H1 (cell line): ENCODE measurements around the gene COL5A2. TPM values are rescaled to one million over a fixed set of nuclear protein-coding genes. Genes with fewer than 3 reads are reported as not detected.
A peak's percentile ranks its signal among the peaks of the same experiment; 100 is the strongest.

Source experiments
- CTCF ChIA-PET: fragments of 300-600 bp; sonication (Branson Sonifier 250); formaldehyde crosslinking; loops from one replicate; lab custom pipeline; 2021; ENCODE audit not compliant: partially characterized antibody; lab: Charles Lee
- POLR2A ChIA-PET: fragments of 300-600 bp; sonication (Branson Sonifier 250); formaldehyde crosslinking; loops from one replicate; lab custom pipeline; 2021; ENCODE audit warnings: inconsistent platforms; ENCODE audit not compliant: partially characterized antibody; lab: Charles Lee
- DNase-seq, 2 experiments: peaks; one replicate each; pipeline versions ENCODE4 v3.0.0 to v3.0.0-alpha.2; 2010 to 2022; ENCODE audit warnings: low spot score in 2 of 2, low read depth in 1 of 2, mixed read lengths in 1 of 2
- FAIRE-seq: peaks from 2 replicates; lab custom pipeline; 2011; peaks lifted over from hg19 to GRCh38; lab: Jason Lieb, UNC
- H2AFZ ChIP-seq: 2 replicates; pipeline ENCODE4 v1.8.1; 2012; ENCODE audit warnings: low read length, inconsistent platforms
- H2AK5ac ChIP-seq: 2 replicates; pipeline ENCODE4 v1.6.1; 2013; ENCODE audit warnings: low read depth, low read length
- H2BK120ac ChIP-seq: replicated peaks from 2 replicates; pipeline ENCODE3; 2013; ENCODE audit warnings: low read depth, low read length, inconsistent platforms
- H2BK12ac ChIP-seq: 2 replicates; pipeline ENCODE4 v1.6.1; 2013; ENCODE audit warnings: low read depth, low read length
- H2BK15ac ChIP-seq: 2 replicates; pipeline ENCODE4 v1.6.1; 2013; ENCODE audit warnings: low read length
- H2BK20ac ChIP-seq: 2 replicates; pipeline ENCODE4 v1.6.1; 2013; ENCODE audit warnings: low read length
- H2BK5ac ChIP-seq: 2 replicates; pipeline ENCODE4 v1.6.1; 2013; ENCODE audit warnings: low read depth, low read length
- H3K14ac ChIP-seq: 2 replicates; pipeline ENCODE4 v1.6.1; 2013; ENCODE audit warnings: inconsistent platforms; ENCODE audit not compliant: insufficient read length
- H3K18ac ChIP-seq: 2 replicates; pipeline ENCODE4 v1.6.1; 2013; ENCODE audit warnings: low read length; ENCODE audit errors: extremely low read depth
- H3K23ac ChIP-seq: 2 replicates; pipeline ENCODE4 v1.6.1; 2013; ENCODE audit warnings: inconsistent platforms; ENCODE audit not compliant: insufficient read length
- H3K23me2 ChIP-seq: 2 replicates; pipeline ENCODE4 v1.6.1; 2013; ENCODE audit warnings: low read depth, low read length
- H3K27ac ChIP-seq: 2 replicates; pipeline ENCODE4 v1.6.1; 2011; ENCODE audit warnings: low read depth, low read length, inconsistent platforms
- H3K27me3 ChIP-seq, 4 experiments: replicated peaks in 1 of 4; 1 replicate in 1 of 4; 2 replicates in 3 of 4; pipeline versions ENCODE4 v1.6.1 to v1.8.1; 2011 to 2013; ENCODE audit warnings: low read length in 3 of 4, mild to moderate bottlenecking in 3 of 4, inconsistent platforms in 2 of 4, mixed read lengths in 2 of 4, moderate library complexity in 1 of 4; ENCODE audit not compliant: control insufficient read depth in 3 of 4, insufficient read depth in 3 of 4; ENCODE audit errors: extremely low read depth in 1 of 4
- H3K36me3 ChIP-seq, 4 experiments: 2 replicates each; pipeline versions ENCODE4 v1.6.1 to v1.8.1; 2011 to 2013; ENCODE audit warnings: mild to moderate bottlenecking in 4 of 4, low read length in 3 of 4, moderate library complexity in 2 of 4, control low read depth in 1 of 4, inconsistent platforms in 1 of 4; ENCODE audit not compliant: insufficient read depth in 4 of 4, control insufficient read depth in 2 of 4
- H3K4ac ChIP-seq: replicated peaks from 2 replicates; pipeline ENCODE3; 2013; ENCODE audit warnings: low read length, low read depth, mixed read lengths, inconsistent platforms; ENCODE audit not compliant: insufficient read length
- H3K4me1 ChIP-seq, 4 experiments: replicated peaks in 1 of 4; 1 replicate in 1 of 4; 2 replicates in 3 of 4; pipeline versions ENCODE4 v1.6.1 to v1.8.1; 2011 to 2013; ENCODE audit warnings: low read length in 3 of 4, inconsistent platforms in 2 of 4, mixed read lengths in 1 of 4; ENCODE audit not compliant: insufficient read depth in 4 of 4, control insufficient read depth in 3 of 4
- H3K4me2 ChIP-seq, 2 experiments: 2 replicates each; pipeline versions ENCODE4 v1.6.1 to v1.8.1; 2011 to 2013; ENCODE audit warnings: low read depth in 2 of 2, low read length in 2 of 2, control low read depth in 1 of 2, inconsistent platforms in 1 of 2, mild to moderate bottlenecking in 1 of 2; ENCODE audit not compliant: insufficient read depth in 1 of 2
- H3K4me3 ChIP-seq, 4 experiments: fragments of 200-600, 300-600 bp in 1 of 4; sonication (generic), shearing (Covaris generic), sonication (Bioruptor Twin) in 1 of 4; 2 replicates each; pipeline versions ENCODE4 v1.5.1 to v1.8.1; 2011 to 2016; ENCODE audit warnings: low read length in 4 of 4, low read depth in 3 of 4, control low read depth in 2 of 4, inconsistent platforms in 2 of 4, mild to moderate bottlenecking in 2 of 4, mixed read lengths in 1 of 4, moderate library complexity in 1 of 4; ENCODE audit not compliant: insufficient read depth in 2 of 4; ENCODE audit errors: extremely low read depth in 1 of 4
- H3K56ac ChIP-seq: replicated peaks from 2 replicates; pipeline ENCODE3; 2013; ENCODE audit warnings: low read depth, mild to moderate bottlenecking, mixed read lengths, low read length, inconsistent platforms; ENCODE audit not compliant: insufficient read length
- H3K79me1 ChIP-seq: 2 replicates; pipeline ENCODE4 v1.6.1; 2013; ENCODE audit warnings: low read depth, low read length, control low read depth
- H3K79me2 ChIP-seq, 2 experiments: 2 replicates each; pipeline versions ENCODE4 v1.6.1 to v1.8.1; 2012 to 2013; ENCODE audit warnings: low read length in 2 of 2, mild to moderate bottlenecking in 2 of 2, inconsistent platforms in 1 of 2; ENCODE audit not compliant: insufficient read depth in 2 of 2, control insufficient read depth in 1 of 2
- H3K9ac ChIP-seq, 4 experiments: replicated peaks in 1 of 4; 1 replicate in 1 of 4; 2 replicates in 3 of 4; pipeline versions ENCODE4 v1.6.1 to v1.8.1; 2011 to 2013; ENCODE audit warnings: low read depth in 3 of 4, low read length in 3 of 4, control low read depth in 2 of 4, mild to moderate bottlenecking in 2 of 4, moderate library complexity in 2 of 4, inconsistent platforms in 1 of 4; ENCODE audit errors: extremely low read depth in 1 of 4
- H3K9me3 ChIP-seq, 2 experiments: 2 replicates each; pipeline versions ENCODE4 v1.6.1 to v1.8.1; 2012 to 2013; ENCODE audit warnings: mild to moderate bottlenecking in 2 of 2, moderate library complexity in 2 of 2, control low read depth in 1 of 2, inconsistent platforms in 1 of 2, low read depth in 1 of 2, low read length in 1 of 2, mixed read lengths in 1 of 2; ENCODE audit not compliant: insufficient read depth in 2 of 2
- H4K20me1 ChIP-seq, 2 experiments: replicated peaks in 1 of 2; 2 replicates each; pipeline versions ENCODE3 to v1.8.1; 2011 to 2013; ENCODE audit warnings: inconsistent platforms in 2 of 2, low read length in 2 of 2, mild to moderate bottlenecking in 1 of 2; ENCODE audit not compliant: insufficient read depth in 2 of 2, control insufficient read depth in 1 of 2
- H4K5ac ChIP-seq: 2 replicates; pipeline ENCODE4 v1.6.1; 2013; ENCODE audit warnings: low read length, low read depth, mixed read lengths, inconsistent platforms; ENCODE audit not compliant: insufficient read length
- H4K8ac ChIP-seq: 2 replicates; pipeline ENCODE4 v1.8.0; 2013; ENCODE audit warnings: mild to moderate bottlenecking, moderate library complexity, low read length, inconsistent platforms; ENCODE audit not compliant: insufficient read depth; ENCODE audit errors: extremely low read depth
- H4K91ac ChIP-seq: replicated peaks from 2 replicates; pipeline ENCODE3; 2013; ENCODE audit warnings: low read length, mixed read lengths, inconsistent platforms; ENCODE audit not compliant: insufficient read length
- ASH2L ChIP-seq: fragments of 200-600, 300-600 bp; sonication (generic); IDR thresholded peaks from one replicate; pipeline ENCODE4 v1.7.1; 2017; ENCODE audit warnings: low read length
- ATF2 ChIP-seq: IDR thresholded peaks from 2 replicates; pipeline ENCODE4 v1.6.1; 2012; ENCODE audit warnings: low read length, inconsistent platforms
- CHD2 ChIP-seq: IDR thresholded peaks from 2 replicates; pipeline ENCODE4 v1.6.1; 2012; ENCODE audit warnings: low read length, improper control_type of control experiment
- CTCF ChIP-seq, 3 experiments: IDR thresholded peaks; 1 replicate in 2 of 3; 2 replicates in 1 of 3; pipeline versions ENCODE4 v1.5.1 to v1.6.1; 2011; ENCODE audit warnings: low read length in 3 of 3, mild to moderate bottlenecking in 3 of 3, inconsistent platforms in 2 of 3, low read depth in 1 of 3, moderate library complexity in 1 of 3; ENCODE audit not compliant: insufficient read depth in 1 of 3; ENCODE audit errors: control extremely low read depth in 1 of 3
- WGBS, 2 experiments: shearing (Covaris generic) in 1 of 2; methylation state at CpG; one replicate each; pipeline versions ENCODE4 v1.1.6 to v1.1.7; 2013 to 2015; ENCODE audit warnings: low lambda C conversion rate in 2 of 2, mixed read lengths in 2 of 2, inconsistent platforms in 1 of 2, low coverage in 1 of 2, missing lambda C conversion rate in 1 of 2; ENCODE audit not compliant: insufficient replicate concordance in 2 of 2, insufficient coverage in 1 of 2, insufficient read length in 1 of 2; ENCODE audit errors: extremely low coverage in 1 of 2, missing lambda C conversion rate in 1 of 2; 5-methylcytosine and 5-hydroxymethylcytosine counted together
- polyA plus RNA-seq, 7 experiments: library from polyadenylated mRNA; depleted of rRNA in 3 of 7; stranded (reverse) in 5 of 7; unstranded in 2 of 7; fragments of >200 nt in 5 of 7; fragments of 200-250 nt in 2 of 7; gene quantifications; 1 replicate in 5 of 7; 2 replicates in 1 of 7; 4 replicates in 1 of 7; pipeline versions ENCODE4 v1.2.1 to v1.2.3, GENCODE V29; 2011 to 2013; ENCODE audit warnings: missing spikeins in 2 of 7, mixed read lengths in 2 of 7
- total RNA-seq: library from RNA; stranded (reverse); fragmentation: NEBNext Ultra II Directional; extraction: Animal tissue kit (Norgen Biotek cat#: 25700); gene quantifications from 2 replicates; pipeline ENCODE4 v1.2.1, GENCODE V29; 2021

COL5A2 gene
- total and polyA plus RNA-seq, 2 of the 8 experiments (the other 6 are each of a cell fraction or from before 2014, with no cell fraction given) = 4.7 to 24.2 TPM

GRCh38 chr2:189192766-189193165 lies 13.2 kb upstream of the COL5A2 start:
- no peak for DNase-seq
- peak overlapping the region; percentile 45; the same call in 1 of the 2 replicates for H4K8ac ChIP-seq
- TF ChIP-seq ATF2 (no peak), CTCF (IDR thresholded peaks at IDR 0.05; ENCODE audit: control extremely low read depth in 1 of 3, insufficient read depth in 1 of 3, low read depth in 1 of 3, low read length in 3 of 3) (no peak), CHD2 (no peak), ASH2L (no peak)

More at GRCh38 chr2:189192766-189193165, 13.2 kb upstream of the COL5A2 start:
- no peaks in the 10 kb centered on the region for H3K79me1 ChIP-seq
- ChIA-PET POLR2A (no interaction called here), CTCF (no interaction called here)
- no peak overlapping the region for H2BK120ac ChIP-seq
- H3K79me2 ChIP-seq = no peaks in the 10 kb centered on the region
- no peak overlapping the region for H3K56ac ChIP-seq
- no peak overlapping the region for H3K18ac ChIP-seq
- H4K91ac ChIP-seq = no peak overlapping the region
- H3K14ac ChIP-seq = no peak overlapping the region
- no peaks in the 10 kb centered on the region for H3K27me3 ChIP-seq
- H2AFZ ChIP-seq = no peak overlapping the region
- 84% methylated on average over 1 of the region's 1 CpG; no CpG with 5 or more reads in 1 of the 2 experiments for WGBS, 2 experiments
- no peak overlapping the region for H3K4ac ChIP-seq
- no peak overlapping the region for H3K27ac ChIP-seq
- no peak overlapping the region for H2BK20ac ChIP-seq
- H2BK5ac ChIP-seq = no peak overlapping the region
- no peaks in the 10 kb centered on the region for H3K9me3 ChIP-seq
- H3K9ac ChIP-seq = no peak overlapping the region
- H3K36me3 ChIP-seq = no peaks in the 10 kb centered on the region
- H3K4me1 ChIP-seq = no peaks in the 10 kb centered on the region; a peak in 1 of 7 replicates
- no peak overlapping the region for H4K5ac ChIP-seq
- H3K4me2 ChIP-seq = no peak overlapping the region
- no peaks in the 10 kb centered on the region for H4K20me1 ChIP-seq
- H3K23ac ChIP-seq = no peak overlapping the region
- no peak overlapping the region for H2BK12ac ChIP-seq
- FAIRE-seq = no peak
- no peak overlapping the region for H2BK15ac ChIP-seq
- no peak overlapping the region for H2AK5ac ChIP-seq
- no peaks in the 10 kb centered on the region for H3K23me2 ChIP-seq
- no peak overlapping the region for H3K4me3 ChIP-seq
